C1 segment of cervical spinal cord (tissue), 14 donors: Measurements from ENCODE around the gene CPEB3.

Experiments used
- DNase-seq, 14 donors: peaks; one replicate each; lab custom pipeline; 2025; lab: John Stamatoyannopoulos, UW

CPEB3 gene

GRCh38 chr10:92213049-92213448 is 77.8 kb downstream of the CPEB3 start:
- DNase-seq = no peak

DNA sequence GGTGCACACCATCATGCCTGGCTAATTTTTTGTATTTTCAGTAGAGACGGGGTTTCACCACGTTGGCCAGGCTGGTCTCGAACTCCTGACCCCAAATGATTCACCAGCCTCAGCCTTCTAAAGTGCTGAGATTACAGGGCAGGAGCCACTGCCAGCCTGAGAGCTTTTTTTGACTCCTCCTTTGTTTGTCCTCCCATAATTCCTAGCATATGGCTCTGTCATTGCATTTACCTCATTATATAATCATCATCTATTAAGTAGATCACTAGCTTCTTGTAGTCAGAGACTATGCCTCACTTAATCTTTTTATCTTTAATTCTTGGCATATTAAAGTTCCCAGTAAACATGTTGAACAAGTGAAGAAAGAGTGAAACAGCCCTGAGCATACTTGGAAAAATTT is 82.1 kb downstream of the CPEB3 start:
- DNase-seq = no peak

DNA sequence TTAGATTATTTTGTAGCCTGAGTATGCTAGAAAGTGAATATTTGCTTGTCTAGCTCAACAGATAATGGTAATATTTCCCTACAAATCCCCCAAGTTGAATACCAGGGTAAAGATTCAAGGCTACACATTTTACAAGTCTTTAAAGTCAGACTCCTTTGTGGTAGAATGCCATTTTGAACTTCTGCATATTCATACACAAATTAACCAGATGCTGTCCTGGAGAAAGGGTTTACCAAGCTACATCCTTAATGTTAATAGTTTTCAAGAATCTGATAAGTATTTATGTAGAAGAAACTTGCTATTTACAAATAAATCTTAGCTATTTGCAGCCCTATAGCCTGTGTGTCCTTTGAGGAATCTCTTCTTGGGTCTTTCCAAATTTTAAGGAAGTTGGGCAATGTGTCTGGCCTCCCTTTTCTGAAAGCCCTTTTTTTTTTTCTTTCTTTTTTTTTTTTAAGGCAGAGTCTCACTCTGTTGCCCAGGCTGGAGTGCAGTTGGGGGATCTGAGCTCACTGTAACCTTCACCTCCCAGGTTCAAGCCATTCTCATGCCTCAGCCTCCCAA is 82.6 kb downstream of the CPEB3 start:
- no peak for DNase-seq

DNA sequence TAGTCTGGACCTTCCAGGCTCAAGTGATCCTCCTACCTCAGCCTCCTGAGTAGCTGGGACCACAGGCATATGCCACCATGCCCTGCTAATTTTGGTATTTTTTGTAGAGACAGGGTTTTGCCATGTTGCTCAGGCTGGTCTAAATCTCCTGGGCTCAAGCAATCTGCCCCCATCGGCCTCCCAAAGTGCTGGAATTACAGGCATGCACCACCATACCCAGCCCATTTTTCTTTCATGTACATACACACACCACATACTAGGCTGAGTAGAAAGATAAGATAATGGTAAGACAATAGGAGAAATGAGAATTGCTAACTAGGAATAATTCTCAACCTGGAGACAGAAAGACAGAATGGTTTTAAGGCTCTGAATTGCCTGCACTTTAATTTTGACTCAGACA is 83.8 kb downstream of the CPEB3 start:
- DNase-seq = no peak

DNA sequence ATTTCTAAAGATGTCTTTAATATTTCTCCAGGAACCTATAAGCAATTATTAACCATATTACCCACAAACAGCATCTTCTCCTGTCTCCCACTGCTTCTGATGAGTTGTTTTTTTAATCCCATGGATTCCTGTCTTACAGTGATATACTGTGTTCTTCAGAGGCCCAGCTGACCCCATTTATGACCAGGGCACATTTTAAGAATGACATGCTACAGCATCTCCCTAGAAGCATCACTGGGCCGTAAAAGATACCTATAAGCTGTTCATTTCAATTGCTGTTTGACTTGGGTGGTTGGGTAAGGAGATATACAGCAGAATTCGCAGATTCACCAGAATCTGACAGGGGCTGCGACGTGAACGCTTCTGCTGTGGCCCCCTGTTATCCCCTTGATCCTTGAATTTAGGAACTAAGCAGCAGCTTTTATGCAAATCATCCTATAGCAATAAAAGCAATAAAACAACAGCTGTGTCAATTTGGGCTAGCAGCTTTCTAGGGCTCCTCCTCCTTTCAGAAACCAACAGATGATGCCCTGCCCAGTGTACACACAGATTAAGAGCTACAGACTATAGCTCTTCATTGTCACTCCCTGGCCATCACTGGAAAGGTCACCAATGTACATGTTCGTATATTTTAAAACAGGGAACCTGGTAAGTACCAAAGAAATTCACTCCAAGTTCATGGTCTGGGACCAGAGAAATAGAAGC is 86.8 kb downstream of the CPEB3 start:
- DNase-seq = no peak

DNA sequence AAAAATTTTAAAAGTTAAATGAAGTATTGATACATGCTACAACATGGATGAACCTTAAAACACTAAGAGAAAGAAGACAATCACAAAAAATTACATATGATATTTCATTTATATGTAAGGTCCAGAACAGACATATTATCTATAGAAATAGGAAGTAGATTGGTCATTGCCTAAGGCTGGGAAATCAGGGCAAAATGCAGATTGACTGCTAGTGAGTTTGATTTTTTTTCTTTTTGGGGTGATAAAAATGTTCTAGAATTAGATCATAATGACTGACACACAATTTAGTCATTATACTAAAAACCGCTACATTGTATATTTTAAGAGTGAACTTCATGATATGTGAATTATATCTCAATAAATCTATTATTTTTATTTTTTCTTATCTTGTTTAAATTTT is 88.3 kb downstream of the CPEB3 start:
- no peak for DNase-seq

GRCh38 chr10:92200564-92200963 is 90.3 kb downstream of the CPEB3 start:
- DNase-seq = no peak

DNA sequence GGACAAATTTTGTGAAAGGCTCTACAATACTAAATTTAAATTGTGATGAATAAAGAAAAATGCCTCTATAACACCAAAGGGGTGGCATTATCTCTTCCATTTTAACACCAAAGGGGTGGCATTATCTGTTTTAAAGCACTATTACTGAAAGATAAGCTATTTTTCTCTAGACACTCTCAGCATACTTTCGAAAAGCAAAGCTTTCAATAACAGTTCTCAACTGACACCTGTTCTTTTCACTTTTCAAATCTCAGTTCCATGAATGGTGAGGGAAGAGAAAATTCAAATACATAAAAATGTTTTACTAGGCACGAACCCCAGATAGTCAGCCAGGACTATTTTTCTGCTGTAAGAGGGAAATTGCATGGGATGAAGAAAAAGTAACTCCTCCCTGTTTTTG is 103.8 kb downstream of the CPEB3 start:
- DNase-seq = no peak

GRCh38 chr10:92184977-92185376 is 105.9 kb downstream of the CPEB3 start:
- DNase-seq = no peak

DNA sequence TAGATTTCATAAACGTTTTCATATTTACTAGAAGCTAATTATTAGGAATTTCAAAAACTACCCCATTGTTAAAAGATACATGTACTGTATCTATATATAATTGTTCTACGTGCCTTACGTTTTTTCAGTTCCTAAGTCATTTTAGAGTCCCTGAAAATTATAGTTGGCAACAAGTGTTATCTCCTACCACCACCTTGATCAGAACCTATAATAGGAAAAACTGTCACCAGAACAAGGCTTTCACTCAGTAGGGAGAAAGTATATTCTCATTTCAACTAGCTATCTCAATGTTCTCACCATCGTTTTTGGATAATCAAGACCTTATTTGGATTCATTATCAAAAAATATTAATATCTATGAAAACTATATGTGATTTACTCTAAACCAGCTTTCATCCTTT is 107.7 kb downstream of the CPEB3 start:
- DNase-seq = no peak

GRCh38 chr10:92181575-92181974 is 109.3 kb downstream of the CPEB3 start:
- DNase-seq = no peak

GRCh38 chr10:92180399-92180798 is 110.5 kb downstream of the CPEB3 start:
- no peak for DNase-seq

GRCh38 chr10:92177546-92177945 is 113.3 kb downstream of the CPEB3 start:
- peak in 1 of 14 donors; percentile 22 for DNase-seq

DNA sequence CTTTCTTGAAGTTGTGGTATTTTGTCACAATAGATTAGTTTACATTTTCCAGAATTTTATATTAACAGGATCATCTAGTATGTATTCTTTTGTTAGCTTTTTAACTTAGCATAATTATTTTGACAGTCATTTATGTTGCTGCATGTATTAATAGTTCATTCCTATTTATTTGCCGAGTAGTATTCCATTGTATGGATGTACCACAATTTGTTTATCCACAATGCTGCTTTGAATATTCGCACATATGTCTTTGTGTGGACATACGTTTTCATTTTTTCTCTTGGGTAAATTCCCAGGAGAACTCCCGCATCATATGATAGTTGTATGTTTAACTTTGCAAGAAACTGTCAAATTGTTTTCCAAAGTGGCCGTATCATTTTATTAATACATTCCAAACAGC is 115.7 kb downstream of the CPEB3 start:
- no peak for DNase-seq

- peak in 1 of 14 donors; percentile 32 for DNase-seq
Observed at GRCh38 chr10:92173996-92174395, 116.9 kb downstream of the CPEB3 start.

- no peak for DNase-seq
Observed at GRCh38 chr10:92164036-92164696, 126.7 kb downstream of the CPEB3 start.

GRCh38 chr10:92162541-92162940 is 128.3 kb downstream of the CPEB3 start:
- DNase-seq = no peak

GRCh38 chr10:92156874-92157773 is 133.8 kb downstream of the CPEB3 start:
- no peak for DNase-seq

GRCh38 chr10:92150823-92151222 is 140.1 kb downstream of the CPEB3 start:
- no peak for DNase-seq

DNA sequence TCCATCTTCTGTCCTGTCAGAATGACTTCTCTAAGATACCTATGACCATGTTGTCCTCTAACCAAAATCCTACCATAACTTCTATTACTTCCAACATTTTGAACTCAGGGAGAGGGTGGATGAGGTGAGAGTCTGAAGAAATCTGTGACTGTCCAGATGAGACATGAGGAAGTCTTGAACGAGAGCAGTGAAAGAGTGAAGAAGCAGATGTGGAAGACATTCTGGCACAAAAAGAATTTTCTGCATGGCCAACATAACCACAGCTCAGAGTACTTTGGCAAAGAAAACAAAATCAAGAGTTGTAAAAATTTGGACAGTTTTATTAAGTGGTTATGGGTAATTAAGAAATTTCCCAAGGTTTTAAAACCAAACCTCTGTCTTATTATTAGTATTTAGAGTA is 141.6 kb downstream of the CPEB3 start:
- DNase-seq = no peak

DNA sequence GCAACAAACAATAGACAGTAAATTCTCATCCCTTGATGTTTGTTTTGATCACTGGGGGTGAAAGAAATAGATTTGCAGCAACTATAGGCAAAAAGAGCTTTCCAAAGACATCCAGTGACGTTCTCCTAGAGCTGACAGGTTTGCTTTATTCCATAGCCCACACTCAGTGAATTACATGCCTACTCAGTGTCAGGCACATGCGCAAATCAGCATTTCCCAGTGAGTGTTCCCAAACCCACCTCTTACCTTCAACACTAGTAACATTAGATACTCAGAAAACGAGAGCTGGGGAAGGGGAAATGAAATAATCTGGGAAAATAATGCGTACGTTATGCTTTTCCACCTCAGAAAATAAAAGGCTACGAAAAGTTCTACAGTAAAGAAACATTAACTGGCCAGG is 144.1 kb downstream of the CPEB3 start:
- no peak for DNase-seq

- no peak for DNase-seq
Observed at GRCh38 chr10:92146107-92146506, 144.8 kb downstream of the CPEB3 start.
